Daoy (cell line): ENCODE results near the gene C14orf119. TPM values are rescaled to one million over a fixed set of nuclear protein-coding genes. Genes with fewer than 3 reads are reported as not detected.

Source experiments
- DNase-seq: peaks from one replicate; pipeline ENCODE4 v3.0.0-alpha.2; 2015; ENCODE audit warnings: low read depth
- total RNA-seq: library from RNA; depleted of rRNA; stranded (reverse); fragments of >200 nt; shearing (Covaris generic); gene quantifications from 2 replicates; pipeline ENCODE4 v1.2.3, GENCODE V29; 2014

The C14orf119 gene
- total RNA-seq, 1 experiment from 2014 or later, result 80.1 TPM

GRCh38 chr14:23060536-23061260, 34.6 kb upstream of the C14orf119 start:
- DNase-seq, result no peak

- DNase-seq, result peak; percentile 96
Measured at GRCh38 chr14:23062002-23062401, 33.3 kb upstream of the C14orf119 start.

- DNase-seq, result no peak
Measured at GRCh38 chr14:23063601-23064000, 31.7 kb upstream of the C14orf119 start.

GRCh38 chr14:23066368-23066767, 28.9 kb upstream of the C14orf119 start:
- no peak for DNase-seq

GRCh38 chr14:23066855-23067744, 28.2 kb upstream of the C14orf119 start:
- DNase-seq, result no peak

GRCh38 chr14:23067847-23068788, 27.2 kb upstream of the C14orf119 start:
- DNase-seq, result no peak

GRCh38 chr14:23068789-23069412, 26.4 kb upstream of the C14orf119 start:
- DNase-seq, result peak; percentile 92

GRCh38 chr14:23069413-23069806, 25.9 kb upstream of the C14orf119 start:
- DNase-seq, result no peak

GRCh38 chr14:23070262-23071129, 24.8 kb upstream of the C14orf119 start:
- DNase-seq, result no peak

GRCh38 chr14:23071244-23071920, 23.9 kb upstream of the C14orf119 start:
- peak; percentile 96 for DNase-seq

GRCh38 chr14:23071921-23072539, 23.3 kb upstream of the C14orf119 start:
- no peak for DNase-seq

GRCh38 chr14:23074906-23075305, 20.4 kb upstream of the C14orf119 start:
- no peak for DNase-seq

- DNase-seq, result no peak
Measured at GRCh38 chr14:23076785-23077408, 18.4 kb upstream of the C14orf119 start.

GRCh38 chr14:23077962-23078361, 17.3 kb upstream of the C14orf119 start:
- DNase-seq, result no peak

- peak; percentile 80 for DNase-seq
Measured at GRCh38 chr14:23078692-23079116, 16.6 kb upstream of the C14orf119 start.

GRCh38 chr14:23079716-23080115, 15.6 kb upstream of the C14orf119 start:
- DNase-seq, result no peak

- no peak for DNase-seq
Measured at GRCh38 chr14:23080474-23080873, 14.8 kb upstream of the C14orf119 start.

GRCh38 chr14:23085458-23085857, 9.8 kb upstream of the C14orf119 start:
- no peak for DNase-seq

GRCh38 chr14:23086565-23086964, 8.7 kb upstream of the C14orf119 start:
- no peak for DNase-seq
